Natural killer cell (primary cell): ENCODE data around the gene BTBD9. TPM values are rescaled to one million over a fixed set of nuclear protein-coding genes. Genes with fewer than 3 reads are reported as not detected.

Source experiments
- ATAC-seq, 3 donors: fragments of 150-1000 bp in 2 of 3; fragments of 200-7000 bp in 1 of 3; cut with Tn5 transposase; 1 replicate in 1 of 3; 2 replicates in 2 of 3; pipeline ENCODE4 v1.10.0; 2021; ENCODE audit warnings: mild to moderate bottlenecking in 2 of 3, moderate library complexity in 2 of 3
- DNase-seq, 2 donors: peaks; one replicate each; pipeline versions ENCODE4 v3.0.0 to v3.0.0-alpha.2; 2013 to 2021; ENCODE audit warnings: mixed read lengths in 1 of 2
- H3K27ac ChIP-seq: one replicate; pipeline ENCODE4 v1.5.1; 2013; ENCODE audit warnings: mild to moderate bottlenecking, low read length
- H3K27me3 ChIP-seq: one replicate; pipeline ENCODE4 v1.6.1; 2013; ENCODE audit warnings: low read length; ENCODE audit not compliant: control insufficient read depth, insufficient read depth
- H3K36me3 ChIP-seq: one replicate; pipeline ENCODE4 v1.6.1; 2013; ENCODE audit warnings: low read length; ENCODE audit not compliant: control insufficient read depth, insufficient read depth
- H3K4me1 ChIP-seq: one replicate; pipeline ENCODE4 v1.6.1; 2013; ENCODE audit warnings: low read length; ENCODE audit not compliant: control insufficient read depth, insufficient read depth
- H3K4me3 ChIP-seq: one replicate; pipeline ENCODE4 v1.5.1; 2013; ENCODE audit warnings: low read length
- H3K9me3 ChIP-seq: one replicate; pipeline ENCODE4 v1.6.1; 2013; ENCODE audit warnings: low read length; ENCODE audit not compliant: control insufficient read depth, insufficient read depth
- H3K27ac Mint-ChIP-seq, 2 donors: one replicate each; pipeline ENCODE4 v1.8.0; 2022; ENCODE audit warnings: mild to moderate bottlenecking in 2 of 2, mixed read lengths in 2 of 2, moderate library complexity in 1 of 2
- H3K27me3 Mint-ChIP-seq, 2 donors: one replicate each; pipeline ENCODE4 v1.8.0; 2022; ENCODE audit warnings: low read depth in 2 of 2, mixed read lengths in 2 of 2
- H3K36me3 Mint-ChIP-seq: one replicate; pipeline ENCODE4 v1.8.0; 2022; ENCODE audit warnings: mixed read lengths
- H3K4me1 Mint-ChIP-seq, 2 donors: one replicate each; pipeline ENCODE4 v1.8.0; 2022; ENCODE audit warnings: mixed read lengths in 2 of 2
- H3K4me3 Mint-ChIP-seq: one replicate; pipeline ENCODE4 v1.8.0; 2022; ENCODE audit warnings: mild to moderate bottlenecking, moderate library complexity, mixed read lengths
- H3K9me3 Mint-ChIP-seq, 2 donors: one replicate each; pipeline ENCODE4 v1.8.0; 2022; ENCODE audit warnings: mixed read lengths in 2 of 2
- CTCF ChIP-seq: fragments of 200-600 bp; IDR thresholded peaks from one replicate; pipeline ENCODE4 v1.8.0; 2022; ENCODE audit warnings: antibody characterized with exemption
- WGBS: methylation state at CpG from one replicate; pipeline ENCODE4 v1.1.7; 2013; ENCODE audit warnings: missing lambda C conversion rate; ENCODE audit not compliant: insufficient coverage; 5-methylcytosine and 5-hydroxymethylcytosine counted together
- intact Hi-C: fragments of 100-400 bp; cut with micrococcal nuclease; formaldehyde crosslinking; loops from one replicate; pipeline ENCODE4 v1.14.2; 2022
- total RNA-seq, 4 donors: library from RNA; stranded (reverse); fragments of 120-200 nt in 1 of 4; gene quantifications; one replicate each; pipeline versions ENCODE4 v1.2.3 to v1.2.4, GENCODE V29; 2013 to 2022

The BTBD9 gene
- total RNA-seq, 3 donors from 2014 or later (not counting 1 experiment from before 2014, with no cell fraction given), result 51.6 to 70.3 (median 54.3) TPM

- Histone ChIP-seq H3K27me3 (no peaks in the 10 kb centered on the region), H3K9me3 (no peaks in the 10 kb centered on the region), H3K36me3 (no peaks in the 10 kb centered on the region), H3K4me1 (no peaks in the 10 kb centered on the region), H3K27ac (no peak overlapping the region), H3K4me3 (no peak overlapping the region)
- Mint-ChIP-seq H3K36me3 (no peaks in the 10 kb centered on the region), H3K4me3 (no peak overlapping the region), H3K4me1 (peaks cover 0 to 10% of the 10 kb centered on the region in 2 donors), H3K27ac (no peak overlapping the region), H3K9me3 (no peaks in the 10 kb centered on the region), H3K27me3 (no peaks in the 10 kb centered on the region)
- no peak for TF ChIP-seq CTCF
- no peak for ATAC-seq
- DNase-seq, result no peak
- intact Hi-C loops, result no loop called here
- WGBS, result 85% methylated on average over 3 of the region's 3 CpGs
Observed at GRCh38 chr6:38320358-38320757, 319.4 kb downstream of the BTBD9 start.

- 96% methylated on average over 11 of the region's 11 CpGs for WGBS
- Mint-ChIP-seq H3K27me3 (no peaks in the 10 kb centered on the region), H3K36me3 (no peaks in the 10 kb centered on the region), H3K4me1 (peaks cover 0 to 9% of the 10 kb centered on the region in 2 donors), H3K4me3 (no peak overlapping the region), H3K9me3 (no peaks in the 10 kb centered on the region), H3K27ac (no peak overlapping the region)
- Histone ChIP-seq H3K27me3 (no peaks in the 10 kb centered on the region), H3K27ac (no peak overlapping the region), H3K4me3 (no peak overlapping the region), H3K4me1 (no peaks in the 10 kb centered on the region), H3K36me3 (no peaks in the 10 kb centered on the region), H3K9me3 (no peaks in the 10 kb centered on the region)
- no peak for ATAC-seq
- no peak for DNase-seq
- TF ChIP-seq CTCF, result no peak
- intact Hi-C loops, result no loop called here
Observed at GRCh38 chr6:38319256-38320212, 320.2 kb downstream of the BTBD9 start.

- no CpG with 5 or more reads among the region's 1 CpG for WGBS
Observed at GRCh38 chr6:38316099-38316868, 323.4 kb downstream of the BTBD9 start.

More at GRCh38 chr6:38316099-38316868, 323.4 kb downstream of the BTBD9 start:
- H3K4me3 Mint-ChIP-seq, result no peak overlapping the region
- no peaks in the 10 kb centered on the region for H3K9me3 ChIP-seq
- no peak for TF ChIP-seq CTCF
- DNase-seq (no peak), ATAC-seq (no peak)
- H3K36me3 ChIP-seq, result no peaks in the 10 kb centered on the region
- no peak overlapping the region for H3K27ac Mint-ChIP-seq
- H3K27ac ChIP-seq, result no peak overlapping the region
- no peaks in the 10 kb centered on the region for H3K9me3 Mint-ChIP-seq
- no peak overlapping the region for H3K4me3 ChIP-seq
- H3K36me3 Mint-ChIP-seq, result no peaks in the 10 kb centered on the region
- no peaks in the 10 kb centered on the region for H3K4me1 Mint-ChIP-seq
- no peaks in the 10 kb centered on the region for H3K27me3 Mint-ChIP-seq
- H3K27me3 ChIP-seq, result no peaks in the 10 kb centered on the region
- no peaks in the 10 kb centered on the region for H3K4me1 ChIP-seq
- intact Hi-C loops, result no loop called here
